MM.1S (cell line): ENCODE data around the gene FYN.
"Not testable (repeated sequence)": the region's sequence is repeated elsewhere in the genome, so short reads cannot be mapped to it uniquely, and the experiment has no call there.

Experiments
- EZH2 ChIP-seq: fragments of 300-600 bp; sonication (generic); optimal IDR thresholded peaks from 2 replicates; pipeline ENCODE3; 2017; ENCODE audit warnings: low read depth, mild to moderate bottlenecking, antibody characterized with exemption, low read length, mixed read lengths
- EZH2phosphoT487 ChIP-seq: fragments of 300-600 bp; sonication (generic); IDR thresholded peaks from 2 replicates; pipeline ENCODE4 v1.6.1; 2018; ENCODE audit warnings: antibody characterized with exemption, low read length
- TF ChIP-seq, protein P1 (sequence below): fragments of 300-600 bp; sonication (generic); IDR thresholded peaks from 2 replicates; pipeline ENCODE4 v1.5.1; 2016; ENCODE audit warnings: antibody characterized with exemption, low read length, mixed read lengths

DNA sequence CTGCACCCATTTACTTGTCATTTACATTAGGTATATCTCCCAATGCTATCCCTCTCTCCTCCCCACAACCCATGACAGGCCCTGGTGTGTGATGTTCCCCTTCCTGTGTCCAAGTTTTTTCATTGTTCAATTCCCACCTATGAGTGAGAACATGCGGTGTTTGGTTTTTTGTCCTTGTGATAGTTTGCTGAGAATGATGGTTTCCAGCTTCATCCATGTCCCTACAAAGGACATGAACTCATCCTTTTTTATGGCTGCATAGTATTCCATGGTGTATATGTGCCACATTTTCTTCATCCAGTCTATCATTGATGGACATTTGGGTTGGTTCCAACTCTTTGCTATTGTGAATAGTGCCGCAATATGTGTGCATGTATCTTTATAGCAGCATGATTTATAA is 87.1 kb downstream of the FYN start:
- not testable (repeated sequence) for TF ChIP-seq EZH2, EZH2phosphoT487
- TF ChIP-seq, protein P1, sequence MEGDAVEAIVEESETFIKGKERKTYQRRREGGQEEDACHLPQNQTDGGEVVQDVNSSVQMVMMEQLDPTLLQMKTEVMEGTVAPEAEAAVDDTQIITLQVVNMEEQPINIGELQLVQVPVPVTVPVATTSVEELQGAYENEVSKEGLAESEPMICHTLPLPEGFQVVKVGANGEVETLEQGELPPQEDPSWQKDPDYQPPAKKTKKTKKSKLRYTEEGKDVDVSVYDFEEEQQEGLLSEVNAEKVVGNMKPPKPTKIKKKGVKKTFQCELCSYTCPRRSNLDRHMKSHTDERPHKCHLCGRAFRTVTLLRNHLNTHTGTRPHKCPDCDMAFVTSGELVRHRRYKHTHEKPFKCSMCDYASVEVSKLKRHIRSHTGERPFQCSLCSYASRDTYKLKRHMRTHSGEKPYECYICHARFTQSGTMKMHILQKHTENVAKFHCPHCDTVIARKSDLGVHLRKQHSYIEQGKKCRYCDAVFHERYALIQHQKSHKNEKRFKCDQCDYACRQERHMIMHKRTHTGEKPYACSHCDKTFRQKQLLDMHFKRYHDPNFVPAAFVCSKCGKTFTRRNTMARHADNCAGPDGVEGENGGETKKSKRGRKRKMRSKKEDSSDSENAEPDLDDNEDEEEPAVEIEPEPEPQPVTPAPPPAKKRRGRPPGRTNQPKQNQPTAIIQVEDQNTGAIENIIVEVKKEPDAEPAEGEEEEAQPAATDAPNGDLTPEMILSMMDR = not testable (repeated sequence)
